ENCODE results near the gene ARHGEF40.
A peak's percentile ranks its signal among the peaks of the same experiment; 100 is the strongest.

The ARHGEF40 gene

GRCh38 chr14:21086908-21087293, 16.8 kb downstream of the ARHGEF40 start:
- Histone ChIP-seq H3K9ac (ENCODE audit: low read depth, low read length) (no peak overlapping the region), H3K36me3 (ENCODE audit: insufficient read depth, low read length) (peaks cover 17% of the 10 kb centered on the region), H3K27me3 (ENCODE audit: insufficient read depth, low read length, poor library complexity) (no peaks in the 10 kb centered on the region), H3K9me3 (ENCODE audit: insufficient read depth, low read length, severe bottlenecking) (no peaks in the 10 kb centered on the region), H3K79me2 (ENCODE audit: insufficient read depth, low read length) (no peaks in the 10 kb centered on the region), H3K27ac (ENCODE audit: low read length) (no peak overlapping the region), H3K4me3 (ENCODE audit: low read depth in 1 of 2, low read length in 2 of 2) (no peak overlapping the region), H2AFZ (ENCODE audit: low read depth, low read length) (no peak overlapping the region), H3K4me2 (ENCODE audit: insufficient read depth, low read length) (no peak overlapping the region), H3K4me1 (ENCODE audit: insufficient read depth, low read length) (no peaks in the 10 kb centered on the region), H4K20me1 (ENCODE audit: insufficient read depth, low read length) (peaks cover 8% of the 10 kb centered on the region; the same call in 1 of the 2 replicates)
- ATAC-seq (ENCODE audit: insufficient read depth, low read depth) (no peak), DNase-seq (no peak)
- no peak for TF ChIP-seq EZH2 (IDR thresholded peaks at IDR 0.05; ENCODE audit: borderline replicate concordance, low read depth, low read length, severe bottlenecking)
- no peak for TF ChIP-seq CTCF (IDR thresholded peaks at IDR 0.05; ENCODE audit: borderline replicate concordance, extremely low read depth, low read length, poor library complexity, severe bottlenecking)

DNA sequence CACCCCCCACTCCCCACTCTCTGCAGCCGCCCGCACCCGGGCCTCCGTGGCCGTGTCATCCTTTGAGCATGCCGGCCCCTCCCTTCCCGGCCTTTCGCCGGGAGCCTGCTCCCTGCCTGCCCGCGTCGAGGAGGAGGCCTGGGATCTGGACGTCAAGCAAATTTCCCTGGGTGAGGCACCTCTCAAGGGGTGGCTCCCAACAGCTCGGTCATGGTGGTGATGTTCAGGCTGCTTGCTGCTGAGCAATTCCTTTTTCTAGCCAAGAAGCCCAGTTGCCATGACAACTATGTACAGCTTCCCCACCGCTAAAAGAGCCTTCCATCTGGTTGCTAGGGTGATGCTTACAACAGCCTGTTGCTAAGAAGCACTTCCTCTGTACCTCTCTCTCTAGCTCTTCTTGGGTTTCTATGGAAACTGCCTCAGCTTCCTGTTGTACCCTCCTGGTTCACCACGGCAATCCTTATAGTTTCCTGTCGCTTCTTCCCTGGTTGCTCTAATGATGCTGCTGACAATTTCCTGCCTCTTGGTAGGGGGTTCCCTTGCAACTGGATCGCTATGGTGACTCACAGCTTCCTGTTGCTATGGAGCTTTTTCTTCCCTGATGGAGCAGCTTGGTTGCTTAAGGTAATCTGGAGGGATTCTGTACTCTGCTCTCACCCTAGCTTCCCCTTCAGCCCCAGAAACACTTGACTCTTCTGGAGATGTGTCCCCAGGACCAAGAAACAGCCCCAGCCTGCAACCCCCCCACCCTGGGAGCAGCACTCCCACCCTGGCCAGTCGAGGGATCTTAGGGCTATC, 17.4 kb downstream of the ARHGEF40 start:
- Histone ChIP-seq H2AFZ (ENCODE audit: low read depth, low read length) (no peak overlapping the region), H3K4me3 (ENCODE audit: low read depth in 1 of 2, low read length in 2 of 2) (no peak overlapping the region), H3K36me3 (ENCODE audit: insufficient read depth, low read length) (peaks cover 22% of the 10 kb centered on the region), H3K27me3 (ENCODE audit: insufficient read depth, low read length, poor library complexity) (no peaks in the 10 kb centered on the region), H3K9me3 (ENCODE audit: insufficient read depth, low read length, severe bottlenecking) (no peaks in the 10 kb centered on the region), H3K4me2 (ENCODE audit: insufficient read depth, low read length) (no peak overlapping the region), H4K20me1 (ENCODE audit: insufficient read depth, low read length) (peaks cover 8% of the 10 kb centered on the region; the same call in 1 of the 2 replicates), H3K4me1 (ENCODE audit: insufficient read depth, low read length) (no peaks in the 10 kb centered on the region), H3K9ac (ENCODE audit: low read depth, low read length) (no peak overlapping the region), H3K79me2 (ENCODE audit: insufficient read depth, low read length) (no peaks in the 10 kb centered on the region), H3K27ac (ENCODE audit: low read length) (no peak overlapping the region)
- TF ChIP-seq CTCF (IDR thresholded peaks at IDR 0.05; ENCODE audit: borderline replicate concordance, extremely low read depth, low read length, poor library complexity, severe bottlenecking) (no peak), EZH2 (IDR thresholded peaks at IDR 0.05; ENCODE audit: borderline replicate concordance, low read depth, low read length, severe bottlenecking) (no peak)
- peak; percentile 83 for ATAC-seq (ENCODE audit: insufficient read depth, low read depth)
- peak; percentile 68 for DNase-seq

DNA sequence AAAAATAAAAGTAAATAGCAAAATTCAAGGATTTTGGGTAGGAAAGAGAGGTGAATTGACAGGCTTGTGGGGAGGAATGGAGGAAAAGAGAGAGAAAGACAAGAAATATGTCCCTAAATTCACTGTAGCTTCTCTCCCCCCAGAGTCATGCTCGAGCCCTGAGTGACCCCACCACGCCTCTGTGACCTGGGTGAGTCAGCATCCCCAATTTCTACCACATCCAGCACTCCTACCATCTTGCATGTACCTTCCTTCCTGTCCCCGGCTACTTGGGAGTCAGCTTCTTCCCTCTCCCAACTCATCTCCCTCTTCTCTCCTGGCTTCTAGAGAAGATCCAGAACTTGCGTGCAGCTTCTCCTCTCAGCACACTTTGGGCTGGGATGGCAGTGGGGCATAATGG, 18.6 kb downstream of the ARHGEF40 start:
- DNase-seq (no peak), ATAC-seq (ENCODE audit: insufficient read depth, low read depth) (no peak)
- H3K9me3 ChIP-seq (ENCODE audit: insufficient read depth, low read length, severe bottlenecking), result no peaks in the 10 kb centered on the region
- H3K4me3 ChIP-seq (ENCODE audit: low read depth in 1 of 2, low read length in 2 of 2), result no peak overlapping the region
- no peak overlapping the region for H3K27ac ChIP-seq (ENCODE audit: low read length)
- peaks cover 6% of the 10 kb centered on the region; the same call in 1 of the 2 replicates for H3K4me1 ChIP-seq (ENCODE audit: insufficient read depth, low read length)
- TF ChIP-seq CTCF (IDR thresholded peaks at IDR 0.05; ENCODE audit: borderline replicate concordance, extremely low read depth, low read length, poor library complexity, severe bottlenecking) (no peak), EZH2 (IDR thresholded peaks at IDR 0.05; ENCODE audit: borderline replicate concordance, low read depth, low read length, severe bottlenecking) (no peak)
- H2AFZ ChIP-seq (ENCODE audit: low read depth, low read length), result no peak overlapping the region
- no peak overlapping the region for H3K4me2 ChIP-seq (ENCODE audit: insufficient read depth, low read length)
- H3K9ac ChIP-seq (ENCODE audit: low read depth, low read length), result no peak overlapping the region
- no peaks in the 10 kb centered on the region for H3K27me3 ChIP-seq (ENCODE audit: insufficient read depth, low read length, poor library complexity)
- peaks cover 29% of the 10 kb centered on the region for H3K36me3 ChIP-seq (ENCODE audit: insufficient read depth, low read length)
- no peaks in the 10 kb centered on the region for H3K79me2 ChIP-seq (ENCODE audit: insufficient read depth, low read length)
- H4K20me1 ChIP-seq (ENCODE audit: insufficient read depth, low read length), result peaks cover 8% of the 10 kb centered on the region; the same call in 1 of the 2 replicates
